Spleen (tissue), 11 donors: ENCODE results near the gene FOXP1. TPM values are rescaled to one million over a fixed set of nuclear protein-coding genes. Genes with fewer than 3 reads are reported as not detected.
"Not testable (repeated sequence)": the region's sequence is repeated elsewhere in the genome, so short reads cannot be mapped to it uniquely, and the experiment has no call there.

Experiments
- DNase-seq: peaks from one replicate; pipeline ENCODE4 v3.0.0-alpha.2; 2020
- H3K27ac ChIP-seq, 8 donors: fragments of 200-600 bp; sonication (generic) in 7 of 8; 1 replicate in 4 of 8; 2 replicates in 4 of 8; pipeline versions ENCODE4 v1.5.0 to v1.8.0; 2016 to 2021; ENCODE audit warnings: inconsistent platforms in 4 of 8, mild to moderate bottlenecking in 4 of 8, moderate library complexity in 1 of 8
- H3K27me3 ChIP-seq, 7 donors: fragments of 200-600 bp; sonication (generic) in 6 of 7; replicated peaks in 1 of 7; 1 replicate in 4 of 7; 2 replicates in 3 of 7; pipeline versions ENCODE4 v1.5.0 to v1.8.0; 2016 to 2021; ENCODE audit warnings: inconsistent platforms in 3 of 7, mild to moderate bottlenecking in 1 of 7
- H3K36me3 ChIP-seq, 6 donors: fragments of 200-600 bp; sonication (generic) in 5 of 6; 1 replicate in 4 of 6; 2 replicates in 2 of 6; pipeline versions ENCODE4 v1.5.0 to v1.8.0; 2016 to 2021; ENCODE audit warnings: inconsistent platforms in 2 of 6
- H3K4me1 ChIP-seq, 6 donors: fragments of 200-600 bp; sonication (generic) in 5 of 6; 1 replicate in 3 of 6; 2 replicates in 3 of 6; pipeline versions ENCODE4 v1.5.0 to v1.8.0; 2016 to 2021; ENCODE audit warnings: inconsistent platforms in 3 of 6
- H3K4me3 ChIP-seq, 8 donors: fragments of 200-600 bp; sonication (generic) in 7 of 8; 1 replicate in 4 of 8; 2 replicates in 4 of 8; pipeline versions ENCODE4 v1.5.0 to v1.8.0; 2016 to 2021; ENCODE audit warnings: inconsistent platforms in 4 of 8, mild to moderate bottlenecking in 4 of 8, moderate library complexity in 2 of 8
- H3K9me3 ChIP-seq, 8 donors: fragments of 200-600 bp; sonication (generic) in 7 of 8; 1 replicate in 4 of 8; 2 replicates in 4 of 8; pipeline versions ENCODE4 v1.5.0 to v1.8.0; 2016 to 2021; ENCODE audit warnings: inconsistent platforms in 4 of 8
- CTCF ChIP-seq, 11 experiments: fragments of 200-600 bp in 7 of 11; fragments of 450-650 bp in 4 of 11; sonication (generic) in 4 of 11; IDR thresholded peaks in 8 of 11; conservative IDR thresholded peaks in 3 of 11; 1 replicate in 7 of 11; 2 replicates in 4 of 11; pipeline versions ENCODE4 v1.4.0 to v1.8.0; 2016 to 2021; ENCODE audit warnings: antibody characterized with exemption in 11 of 11, inconsistent platforms in 4 of 11, mild to moderate bottlenecking in 1 of 11
- POLR2A ChIP-seq, 3 donors: fragments of 450-650 bp; IDR thresholded peaks; one replicate each; pipeline ENCODE4 v1.5.1; 2017; ENCODE audit warnings: antibody characterized with exemption in 3 of 3, mild to moderate bottlenecking in 1 of 3
- POLR2AphosphoS5 ChIP-seq, 3 donors: sonication (generic); formaldehyde crosslinking; IDR thresholded peaks; one replicate each; pipeline ENCODE4 v1.5.1; 2017; ENCODE audit warnings: antibody characterized with exemption in 3 of 3
- WGBS, 5 donors: extraction: QIAGEN DNeasy Blood & Tissue Kit in 3 of 5; methylation state at CpG; one replicate each; pipeline versions ENCODE4 v1.1.5 to v1.1.7; 2013 to 2018; 5-methylcytosine and 5-hydroxymethylcytosine counted together
- intact Hi-C: fragments of 100-400 bp; cut with DNase I; formaldehyde crosslinking; loops from one replicate; pipeline ENCODE4 v1.15.0; 2023; ENCODE audit warnings: low total_unique reads
- polyA plus RNA-seq, 3 donors: library from polyadenylated mRNA; stranded (reverse); fragments of 200-250 nt; gene quantifications; one replicate each; pipeline ENCODE4 v1.2.1, GENCODE V29; 2013
- total RNA-seq, 7 donors: library from RNA; depleted of rRNA in 3 of 7; stranded (reverse); fragments of >200 nt in 3 of 7; fragmentation: NEBNext Ultra II Directional in 4 of 7; extraction: Animal tissue kit (Norgen Biotek cat#: 25700) in 4 of 7; gene quantifications; one replicate each; pipeline versions ENCODE4 v1.1.0 to v1.2.1, GENCODE V29; 2016 to 2021
- donor health status: healthy with polysubstance abuse.
- donor health status: DM: no; HTN: no; CAD: no; lungs with moderate emphysema.
- donor health status: DM: no; HTN: no; CAD: no.
- donor health status: Bipolar disorder and iron deficiency.
- donor health status: healthy.
- donor health status: DM: no; HTN: no; CAD: no.
- donor health status: DM: yes; HTN: yes; CAD: no.

Gene FOXP1
- total and polyA plus RNA-seq, 10 donors: 11.1 to 202 (median 153) TPM

GRCh38 chr3:70977712-70978111 lies 605.8 kb downstream of the FOXP1 start:
- Histone ChIP-seq H3K27me3 (no peaks in the 10 kb centered on the region), H3K4me3 (no peak overlapping the region), H3K9me3 (no peaks in the 10 kb centered on the region), H3K4me1 (peaks cover 13 to 30% (median 20%) of the 10 kb centered on the region in 6 donors), H3K36me3 (peaks cover 0 to 87% (median 50%) of the 10 kb centered on the region in 6 donors), H3K27ac (no peak overlapping the region)
- intact Hi-C loops: no loop called here
- no peak for DNase-seq
- peak in 2 of 3 donors; percentile 10 to 15 for TF ChIP-seq POLR2AphosphoS5 (IDR thresholded peaks at IDR 0.05)
- no peak for TF ChIP-seq POLR2A (IDR thresholded peaks at IDR 0.05)
- WGBS, 5 donors: 96 to 97% (median 96%) methylated on average over 13 of the region's 13 CpGs

- H3K9me3 ChIP-seq, H3K27me3 ChIP-seq, H3K4me3 ChIP-seq, DNase-seq, H3K27ac ChIP-seq, intact Hi-C loops: not testable (repeated sequence)
- H3K4me1 ChIP-seq: peaks cover 0 to 12% (median 7%) of the 10 kb centered on the region in 6 donors
- H3K36me3 ChIP-seq: peaks cover 0 to 94% (median 63%) of the 10 kb centered on the region in 6 donors
- 86 to 97% (median 93%) methylated on average over 5 of the region's 5 CpGs for WGBS, 5 donors
- TF ChIP-seq POLR2AphosphoS5 (IDR thresholded peaks at IDR 0.05): peak in 1 of 3 donors; percentile 14
These were observed 607.5 kb downstream of the FOXP1 start for GRCh38 chr3:70975981-70976380.

- no peak for TF ChIP-seq POLR2A (IDR thresholded peaks at IDR 0.05)
- TF ChIP-seq CTCF (IDR thresholded peaks at IDR 0.05 in 8 of 11, conservative IDR thresholded peaks at IDR 0.05 in 3 of 11): no peak
- no peak for TF ChIP-seq POLR2AphosphoS5 (IDR thresholded peaks at IDR 0.05)
- H3K36me3 ChIP-seq: peaks cover under 1 to 99% (median 74%) of the 10 kb centered on the region in 6 donors
- 77 to 85% (median 80%) methylated on average over 5 of the region's 5 CpGs for WGBS, 5 donors
- H3K27ac ChIP-seq: peak overlapping the region in 4 of 8 donors; percentile 21 to 65 (median 28)
- H3K4me1 ChIP-seq: peaks cover 0 to 5% (median 0%) of the 10 kb centered on the region in 6 donors
- no peaks in the 10 kb centered on the region for H3K27me3 ChIP-seq
- no peaks in the 10 kb centered on the region for H3K9me3 ChIP-seq
- intact Hi-C loops: no loop called here
- no peak overlapping the region for H3K4me3 ChIP-seq
- no peak for DNase-seq
These were observed 608.8 kb downstream of the FOXP1 start for GRCh38 chr3:70974747-70975146.

GRCh38 chr3:70973558-70973957 lies 610.0 kb downstream of the FOXP1 start:
- no peak for DNase-seq
- H3K27me3 ChIP-seq: no peaks in the 10 kb centered on the region
- WGBS, 5 donors: 67 to 81% (median 70%) methylated on average over 6 of the region's 6 CpGs
- H3K4me1 ChIP-seq: peaks cover 0 to 5% (median 0%) of the 10 kb centered on the region in 6 donors
- no peak overlapping the region for H3K4me3 ChIP-seq
- peaks cover 2 to 100% (median 81%) of the 10 kb centered on the region in 6 donors for H3K36me3 ChIP-seq
- H3K9me3 ChIP-seq: no peaks in the 10 kb centered on the region
- peak overlapping the region in 1 of 8 donors; percentile 13 for H3K27ac ChIP-seq
- TF ChIP-seq POLR2A (IDR thresholded peaks at IDR 0.05) (no peak), CTCF (IDR thresholded peaks at IDR 0.05 in 8 of 11, conservative IDR thresholded peaks at IDR 0.05 in 3 of 11) (no peak), POLR2AphosphoS5 (IDR thresholded peaks at IDR 0.05) (no peak)
- intact Hi-C loops: no loop called here

GRCh38 chr3:70972855-70973254 lies 610.7 kb downstream of the FOXP1 start:
- Histone ChIP-seq H3K27me3 (no peaks in the 10 kb centered on the region), H3K4me1 (peaks cover 0 to 5% (median 0%) of the 10 kb centered on the region in 6 donors), H3K9me3 (no peaks in the 10 kb centered on the region), H3K27ac (peak overlapping the region in 1 of 8 donors; percentile 13), H3K36me3 (peaks cover 2 to 100% (median 82%) of the 10 kb centered on the region in 6 donors), H3K4me3 (no peak overlapping the region)
- 85 to 95% (median 90%) methylated on average over 11 of the region's 11 CpGs for WGBS, 5 donors
- TF ChIP-seq POLR2A (IDR thresholded peaks at IDR 0.05): no peak
- no peak for DNase-seq
- intact Hi-C loops: no loop called here
